SK-N-MC (cell line): ENCODE measurements around the gene GTF2IRD1.

Experiments used
- DNase-seq: peaks from one replicate; pipeline ENCODE4 v3.0.0-alpha.2; 2011; ENCODE audit warnings: low read depth, low spot score
- H3K27ac ChIP-seq: fragments of 200-600 bp; sonication (generic); 2 replicates; pipeline ENCODE4 v1.5.1; 2016; ENCODE audit warnings: mixed run types
- H3K36me3 ChIP-seq: fragments of 200-600 bp; sonication (generic); 2 replicates; pipeline ENCODE4 v1.6.1; 2017; ENCODE audit warnings: antibody characterized with exemption, low read length, mixed read lengths; ENCODE audit not compliant: insufficient read depth
- H3K4me3 ChIP-seq: fragments of 200-600 bp; sonication (generic); 2 replicates; pipeline ENCODE4 v1.5.1; 2016
- H3K9ac ChIP-seq: fragments of 200-600 bp; sonication (generic); 2 replicates; pipeline ENCODE4 v1.8.0; 2017; ENCODE audit warnings: mixed run types, mixed read lengths; ENCODE audit not compliant: insufficient read length
- H3K9me3 ChIP-seq: fragments of 200-600 bp; sonication (generic); 2 replicates; pipeline ENCODE4 v1.6.1; 2017; ENCODE audit warnings: low read depth, mild to moderate bottlenecking, antibody characterized with exemption, low read length, moderate library complexity, mixed read lengths
- EZH2 ChIP-seq: fragments of 200-600 bp; sonication (generic); IDR thresholded peaks from one replicate; pipeline ENCODE4 v1.6.1; 2017; ENCODE audit warnings: antibody characterized with exemption
- FOXP2 ChIP-seq: optimal IDR thresholded peaks from 2 replicates; pipeline ENCODE3; 2011; ENCODE audit warnings: mild to moderate bottlenecking, moderate library complexity; ENCODE audit not compliant: insufficient read depth; ENCODE audit errors: extremely low read length, control extremely low read depth
- POLR2AphosphoS5 ChIP-seq: IDR thresholded peaks from 2 replicates; pipeline ENCODE4 v1.6.1; 2012; ENCODE audit warnings: mild to moderate bottlenecking, low read depth, low read length, borderline replicate concordance

GTF2IRD1 gene

GRCh38 chr7:74518654-74519053, 64.9 kb downstream of the GTF2IRD1 start:
- H3K4me3 ChIP-seq = no peak overlapping the region

GRCh38 chr7:74519395-74519794, 65.7 kb downstream of the GTF2IRD1 start:
- Histone ChIP-seq H3K9ac (no peak overlapping the region), H3K9me3 (no peaks in the 10 kb centered on the region; the same call in 1 of the 2 replicates), H3K36me3 (peaks cover 77% of the 10 kb centered on the region), H3K27ac (no peak overlapping the region), H3K4me3 (no peak overlapping the region)
- no peak for DNase-seq
- TF ChIP-seq EZH2 (no peak), POLR2AphosphoS5 (no peak), FOXP2 (no peak)

More at GRCh38 chr7:74518654-74519053, 64.9 kb downstream of the GTF2IRD1 start:
- H3K27ac ChIP-seq = no peak overlapping the region
- DNase-seq = no peak
- H3K9ac ChIP-seq = no peak overlapping the region
- TF ChIP-seq EZH2 (no peak), FOXP2 (no peak), POLR2AphosphoS5 (no peak)
- peaks cover 82% of the 10 kb centered on the region for H3K36me3 ChIP-seq
- H3K9me3 ChIP-seq = no peaks in the 10 kb centered on the region; the same call in 1 of the 2 replicates

DNA sequence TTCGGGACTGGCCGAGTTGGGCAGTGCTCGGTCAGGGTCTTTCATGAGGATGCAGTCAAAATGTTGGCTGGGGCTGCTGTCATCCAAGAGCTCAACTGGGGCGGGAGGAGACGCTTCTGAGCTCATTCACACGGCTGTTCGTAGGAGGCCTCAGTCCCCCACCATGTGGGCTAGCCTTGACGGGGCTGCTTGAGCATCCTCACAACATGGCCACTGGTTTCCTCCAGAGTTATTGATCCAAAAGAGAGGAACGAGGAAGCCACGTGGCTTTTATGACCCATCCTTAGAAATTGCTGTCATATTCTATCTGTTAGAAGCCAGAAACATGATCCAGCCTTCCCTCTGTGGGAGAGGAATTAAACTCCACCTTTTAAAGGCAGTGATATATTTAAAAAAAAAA, 68.1 kb downstream of the GTF2IRD1 start:
- Histone ChIP-seq H3K4me3 (no peak overlapping the region), H3K9ac (no peak overlapping the region), H3K9me3 (no peaks in the 10 kb centered on the region; the same call in 1 of the 2 replicates), H3K36me3 (peaks cover 73% of the 10 kb centered on the region), H3K27ac (no peak overlapping the region)
- no peak for DNase-seq
- TF ChIP-seq POLR2AphosphoS5 = no peak
- no peak for TF ChIP-seq FOXP2
- no peak for TF ChIP-seq EZH2

DNA sequence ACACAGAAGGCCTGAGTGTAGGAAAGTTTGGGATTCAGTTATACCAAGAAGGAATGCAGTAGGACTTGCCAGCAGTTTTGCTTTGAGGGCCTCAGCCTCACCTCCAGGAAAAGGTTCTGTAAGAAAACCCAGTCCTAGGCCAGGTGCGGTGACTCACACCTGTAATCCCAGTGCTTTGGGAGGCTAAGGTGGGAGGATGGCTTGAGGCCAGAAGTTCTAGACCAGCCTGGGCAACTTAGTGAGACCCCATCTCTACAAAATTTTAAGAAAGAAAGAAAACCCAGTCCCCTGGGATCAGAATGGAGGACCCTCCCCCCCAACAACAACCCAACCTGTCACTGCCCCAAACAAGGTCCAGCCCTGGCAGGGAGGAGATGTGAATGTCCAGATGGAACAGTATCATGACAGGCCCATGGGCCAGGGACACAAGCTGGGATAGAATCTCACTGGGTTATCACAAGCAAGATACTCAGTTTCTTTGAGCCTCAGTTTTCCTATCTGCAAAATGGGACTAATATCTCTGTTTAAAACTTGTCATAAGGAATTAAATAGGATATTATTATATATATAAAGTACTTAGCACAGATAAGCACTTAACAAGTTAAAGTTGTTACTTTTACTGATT, 68.7 kb downstream of the GTF2IRD1 start:
- peaks cover 73% of the 10 kb centered on the region for H3K36me3 ChIP-seq
- H3K4me3 ChIP-seq = no peak overlapping the region
- no peak for TF ChIP-seq POLR2AphosphoS5
- TF ChIP-seq EZH2 = no peak
- no peak for TF ChIP-seq FOXP2
- no peaks in the 10 kb centered on the region; the same call in 1 of the 2 replicates for H3K9me3 ChIP-seq
- H3K9ac ChIP-seq = no peak overlapping the region
- H3K27ac ChIP-seq = no peak overlapping the region
- no peak for DNase-seq

DNA sequence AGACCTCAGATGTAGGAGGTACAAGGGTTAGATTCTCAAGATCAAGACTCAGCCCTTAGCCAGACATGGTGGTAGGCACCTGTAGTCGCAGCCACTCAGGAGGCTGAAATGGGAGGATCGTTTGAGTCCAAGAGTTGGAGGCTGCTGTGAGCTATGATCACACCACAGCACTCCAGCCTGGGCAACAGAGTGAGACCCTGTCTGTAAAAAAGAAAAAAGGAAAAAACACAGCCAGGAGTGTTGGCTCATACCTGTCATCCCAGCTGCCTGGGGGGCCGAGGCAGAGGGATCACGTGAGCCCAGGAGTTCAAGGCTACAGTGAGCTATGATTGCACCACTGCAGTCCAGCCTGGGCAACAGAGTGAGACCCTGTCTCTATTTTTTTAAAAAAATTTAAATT, 69.3 kb downstream of the GTF2IRD1 start:
- no peak for DNase-seq
- TF ChIP-seq FOXP2 (no peak), EZH2 (no peak), POLR2AphosphoS5 (no peak)
- Histone ChIP-seq H3K9me3 (no peaks in the 10 kb centered on the region; the same call in 1 of the 2 replicates), H3K27ac (no peak overlapping the region), H3K36me3 (peaks cover 68% of the 10 kb centered on the region), H3K4me3 (no peak overlapping the region), H3K9ac (no peak overlapping the region)

DNA sequence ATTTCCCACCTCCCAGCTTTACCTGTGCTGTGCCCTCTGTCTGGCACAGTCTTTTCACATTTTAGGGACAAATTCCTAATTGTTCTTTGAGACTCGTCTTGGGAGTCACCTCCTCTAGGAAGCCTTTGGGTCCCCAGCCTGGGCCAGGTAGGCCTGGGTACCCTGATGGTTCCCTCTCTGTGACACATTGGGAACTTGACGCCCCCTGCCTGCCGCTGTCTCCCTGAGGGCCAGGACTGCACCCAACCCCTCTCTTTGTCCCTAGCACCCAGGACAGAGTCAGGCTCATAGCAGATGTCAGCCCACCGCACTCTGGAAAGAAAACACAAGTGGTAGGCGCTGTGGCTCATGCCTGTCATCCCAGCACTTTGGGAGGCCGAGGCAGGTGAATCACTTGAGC, 71.4 kb downstream of the GTF2IRD1 start:
- H3K4me3 ChIP-seq = no peak overlapping the region

GRCh38 chr7:74525881-74526280, 72.2 kb downstream of the GTF2IRD1 start:
- Histone ChIP-seq H3K9me3 (no peaks in the 10 kb centered on the region; the same call in 1 of the 2 replicates), H3K4me3 (no peak overlapping the region), H3K9ac (no peak overlapping the region), H3K36me3 (peaks cover 59% of the 10 kb centered on the region), H3K27ac (no peak overlapping the region)
- DNase-seq = no peak
- TF ChIP-seq POLR2AphosphoS5 = no peak
- TF ChIP-seq EZH2 = no peak
- no peak for TF ChIP-seq FOXP2

More for the DNA sequence above, 71.4 kb downstream of the GTF2IRD1 start:
- H3K9me3 ChIP-seq = no peaks in the 10 kb centered on the region; the same call in 1 of the 2 replicates
- H3K27ac ChIP-seq = no peak overlapping the region
- TF ChIP-seq POLR2AphosphoS5 (no peak), FOXP2 (no peak), EZH2 (no peak)
- DNase-seq = no peak
- H3K9ac ChIP-seq = no peak overlapping the region
- peaks cover 58% of the 10 kb centered on the region for H3K36me3 ChIP-seq

GRCh38 chr7:74526780-74527179, 73.1 kb downstream of the GTF2IRD1 start:
- no peak overlapping the region for H3K9ac ChIP-seq
- no peak for TF ChIP-seq POLR2AphosphoS5
- TF ChIP-seq EZH2 = no peak
- no peak for TF ChIP-seq FOXP2
- H3K4me3 ChIP-seq = no peak overlapping the region
- H3K27ac ChIP-seq = no peak overlapping the region
- no peak for DNase-seq
- no peaks in the 10 kb centered on the region for H3K9me3 ChIP-seq
- peaks cover 59% of the 10 kb centered on the region for H3K36me3 ChIP-seq
